PC-3 (cell line): ENCODE data around the gene TEX19. TPM values are rescaled to one million over a fixed set of nuclear protein-coding genes. Genes with fewer than 3 reads are reported as not detected.

ENCODE experiments used
- ATAC-seq: fragments of 200-7000 bp; cut with Tn5 transposase; 2 replicates; pipeline ENCODE4 v1.9.1; 2020; ENCODE audit warnings: mild to moderate bottlenecking, moderate library complexity
- BruUV-seq: library from RNA; stranded (reverse); fragments of 400-500 nt; replicated peaks from 2 replicates; lab custom pipeline; 2021; lab: Mats Ljungman, UMichigan
- CTCF ChIA-PET: fragments of 300-600 bp; sonication (Branson Sonifier 250); formaldehyde crosslinking; loops from one replicate; lab custom pipeline; 2022; ENCODE audit warnings: antibody characterized with exemption; lab: Charles Lee
- POLR2A ChIA-PET: fragments of 300-600 bp; sonication (Branson Sonifier 250); formaldehyde crosslinking; loops from one replicate; lab custom pipeline; 2022; ENCODE audit warnings: antibody characterized with exemption; ENCODE audit not compliant: unreplicated experiment; lab: Charles Lee
- DNase-seq: peaks from one replicate; pipeline ENCODE4 v3.0.0-alpha.2; 2015
- H2AFZ ChIP-seq: fragments of 300-600 bp; sonication (generic); 2 replicates; pipeline ENCODE4 v1.6.0; 2016; ENCODE audit warnings: antibody characterized with exemption, low read length
- H3F3A ChIP-seq: fragments of 300-600 bp; sonication (generic); one replicate; pipeline ENCODE4 v1.6.0; 2017; ENCODE audit warnings: antibody characterized with exemption, low read length, control low read depth, mild to moderate bottlenecking; ENCODE audit not compliant: unreplicated experiment
- H3K27ac ChIP-seq: fragments of 300-600 bp; sonication (generic); 2 replicates; pipeline ENCODE4 v1.5.1; 2016; ENCODE audit warnings: mild to moderate bottlenecking, low read length
- H3K27me3 ChIP-seq: fragments of 300-600 bp; sonication (generic); 2 replicates; pipeline ENCODE4 v1.6.1; 2016; ENCODE audit warnings: low read length, mixed read lengths
- H3K36me3 ChIP-seq: fragments of 300-600 bp; sonication (generic); 2 replicates; pipeline ENCODE4 v1.6.1; 2016; ENCODE audit warnings: low read depth, mixed run types, low read length, mixed read lengths
- H3K4me1 ChIP-seq: fragments of 300-600 bp; sonication (generic); 2 replicates; pipeline ENCODE4 v1.5.1; 2016; ENCODE audit warnings: low read length; ENCODE audit not compliant: insufficient read depth
- H3K4me2 ChIP-seq: fragments of 300-600 bp; sonication (generic); 2 replicates; pipeline ENCODE4 v1.6.0; 2016; ENCODE audit warnings: low read length
- H3K4me3 ChIP-seq: fragments of 300-600 bp; sonication (generic); 2 replicates; pipeline ENCODE4 v1.5.1; 2016; ENCODE audit warnings: mild to moderate bottlenecking, low read length, mixed read lengths
- H3K79me2 ChIP-seq: fragments of 300-600 bp; sonication (generic); 2 replicates; pipeline ENCODE4 v1.6.1; 2017; ENCODE audit warnings: low read length, mixed read lengths
- H3K9ac ChIP-seq: fragments of 300-600 bp; sonication (generic); 2 replicates; pipeline ENCODE4 v1.6.0; 2016; ENCODE audit warnings: mild to moderate bottlenecking, low read length
- H3K9me2 ChIP-seq: fragments of 300-600 bp; sonication (generic); replicated peaks from 2 replicates; pipeline ENCODE4 v1.6.1; 2016; ENCODE audit warnings: mixed run types, low read length, mixed read lengths
- H3K9me3 ChIP-seq: fragments of 300-600 bp; sonication (generic); 2 replicates; pipeline ENCODE4 v1.6.1; 2016; ENCODE audit warnings: low read length, mixed read lengths
- H4K20me1 ChIP-seq: fragments of 300-600 bp; sonication (generic); 2 replicates; pipeline ENCODE4 v1.6.1; 2016; ENCODE audit warnings: low read length, mixed read lengths
- EZH2 ChIP-seq: fragments of 300-600 bp; sonication (generic); IDR thresholded peaks from one replicate; pipeline ENCODE4 v1.6.1; 2017; ENCODE audit warnings: antibody characterized with exemption, mild to moderate bottlenecking, low read length; ENCODE audit not compliant: unreplicated experiment
- EZH2phosphoT487 ChIP-seq: fragments of 300-600 bp; sonication (generic); IDR thresholded peaks from 2 replicates; pipeline ENCODE4 v1.6.1; 2018; ENCODE audit warnings: mild to moderate bottlenecking, antibody characterized with exemption, low read length, borderline replicate concordance
- intact Hi-C: fragments of 100-400 bp; cut with micrococcal nuclease; formaldehyde crosslinking; loops from 2 replicates; pipeline ENCODE4 v1.9.0; 2023
- total RNA-seq: library from RNA; depleted of rRNA; stranded (reverse); fragments of >200 nt; gene quantifications from 2 replicates; pipeline ENCODE4 v1.2.3, GENCODE V29; 2014
- TF ChIP-seq, protein P1 (sequence below): fragments of 300-600 bp; sonication (generic); conservative IDR thresholded peaks from 2 replicates; pipeline ENCODE4 v1.5.1; 2017; ENCODE audit warnings: antibody characterized with exemption, low read depth, mild to moderate bottlenecking, low read length

The TEX19 gene
- total RNA-seq, 1 experiment from 2014 or later: 1.2 TPM

DNA sequence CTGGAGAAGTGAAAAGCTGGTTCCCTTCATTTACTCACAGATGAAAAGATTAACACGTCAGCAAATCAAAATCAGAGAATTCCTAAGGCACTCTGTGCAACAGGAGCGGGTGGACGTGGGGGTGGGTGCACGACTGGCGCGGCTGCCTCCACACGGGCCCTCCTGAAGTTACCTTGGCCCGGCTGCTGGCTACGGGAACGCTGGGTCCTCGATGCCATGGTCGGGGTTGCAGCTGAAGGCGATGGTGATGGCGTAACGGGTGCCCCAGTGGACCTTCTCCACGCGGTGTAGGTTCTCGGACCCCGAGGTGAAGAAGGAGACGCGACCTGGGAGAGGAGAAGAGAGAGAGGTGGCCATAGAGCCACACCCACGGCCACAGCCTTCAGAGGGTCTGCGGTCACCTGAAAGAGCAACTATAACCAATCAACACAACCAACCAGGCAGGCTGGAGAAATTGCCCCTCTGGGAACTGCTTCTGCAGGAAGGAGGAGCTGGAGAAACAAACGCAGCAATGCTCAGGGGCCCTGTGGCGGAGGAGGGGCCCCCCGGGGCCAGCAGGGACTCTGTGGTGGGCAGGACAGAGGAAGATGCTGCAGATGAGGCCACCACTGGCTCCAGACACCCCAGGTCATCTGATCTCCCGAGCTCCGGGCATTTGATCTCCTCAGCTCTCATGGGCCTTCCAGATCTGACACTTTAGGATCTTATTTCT is 33.3 kb downstream of the TEX19 start:
- no peaks in the 10 kb centered on the region for H3K27me3 ChIP-seq
- H4K20me1 ChIP-seq: no peaks in the 10 kb centered on the region
- no peaks in the 10 kb centered on the region for H3K79me2 ChIP-seq
- no peak overlapping the region for H3K4me3 ChIP-seq
- no peak for ATAC-seq
- DNase-seq: no peak
- BruUV-seq: no TSS peak
- no peaks in the 10 kb centered on the region for H3F3A ChIP-seq
- H3K36me3 ChIP-seq: no peaks in the 10 kb centered on the region; the same call in 1 of the 2 replicates
- POLR2A ChIA-PET: no interaction called here
- TF ChIP-seq EZH2phosphoT487: no peak
- TF ChIP-seq, protein P1, sequence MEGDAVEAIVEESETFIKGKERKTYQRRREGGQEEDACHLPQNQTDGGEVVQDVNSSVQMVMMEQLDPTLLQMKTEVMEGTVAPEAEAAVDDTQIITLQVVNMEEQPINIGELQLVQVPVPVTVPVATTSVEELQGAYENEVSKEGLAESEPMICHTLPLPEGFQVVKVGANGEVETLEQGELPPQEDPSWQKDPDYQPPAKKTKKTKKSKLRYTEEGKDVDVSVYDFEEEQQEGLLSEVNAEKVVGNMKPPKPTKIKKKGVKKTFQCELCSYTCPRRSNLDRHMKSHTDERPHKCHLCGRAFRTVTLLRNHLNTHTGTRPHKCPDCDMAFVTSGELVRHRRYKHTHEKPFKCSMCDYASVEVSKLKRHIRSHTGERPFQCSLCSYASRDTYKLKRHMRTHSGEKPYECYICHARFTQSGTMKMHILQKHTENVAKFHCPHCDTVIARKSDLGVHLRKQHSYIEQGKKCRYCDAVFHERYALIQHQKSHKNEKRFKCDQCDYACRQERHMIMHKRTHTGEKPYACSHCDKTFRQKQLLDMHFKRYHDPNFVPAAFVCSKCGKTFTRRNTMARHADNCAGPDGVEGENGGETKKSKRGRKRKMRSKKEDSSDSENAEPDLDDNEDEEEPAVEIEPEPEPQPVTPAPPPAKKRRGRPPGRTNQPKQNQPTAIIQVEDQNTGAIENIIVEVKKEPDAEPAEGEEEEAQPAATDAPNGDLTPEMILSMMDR: no peak
- TF ChIP-seq EZH2: no peak
- H3K4me2 ChIP-seq: no peak overlapping the region
- intact Hi-C loops: no loop called here
- CTCF ChIA-PET: no interaction called here
- no peaks in the 10 kb centered on the region for H3K9me3 ChIP-seq
- H3K9ac ChIP-seq: no peak overlapping the region
- no peak overlapping the region for H3K27ac ChIP-seq
- H2AFZ ChIP-seq: no peak overlapping the region
- H3K9me2 ChIP-seq: no peaks in the 10 kb centered on the region
- H3K4me1 ChIP-seq: peaks cover 2% of the 10 kb centered on the region; the same call in 1 of the 2 replicates

DNA sequence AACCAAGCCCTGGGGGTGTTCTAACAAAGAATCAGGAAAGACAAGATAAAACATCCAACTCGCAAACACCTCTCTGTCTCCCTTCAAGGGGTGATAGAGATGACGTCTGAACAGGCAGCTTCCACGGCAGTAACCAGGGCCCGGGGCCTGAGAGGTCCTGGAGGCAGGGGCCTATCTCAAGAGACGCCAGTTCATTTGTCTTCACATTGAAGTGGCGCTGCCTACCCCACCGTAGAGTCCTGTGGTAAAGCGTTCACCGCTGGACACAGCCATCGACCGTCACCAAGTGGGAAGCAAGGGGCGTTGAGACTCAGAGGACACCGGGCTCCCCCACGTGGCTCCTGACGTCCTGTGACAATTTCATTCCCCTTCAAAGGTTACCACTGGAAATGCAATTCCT is 33.9 kb downstream of the TEX19 start:
- BruUV-seq: no TSS peak
- TF ChIP-seq, protein P1: no peak
- no peak for TF ChIP-seq EZH2
- no peak for TF ChIP-seq EZH2phosphoT487
- POLR2A ChIA-PET: no interaction called here
- H3K4me3 ChIP-seq: no peak overlapping the region
- H3K27me3 ChIP-seq: no peaks in the 10 kb centered on the region
- no peaks in the 10 kb centered on the region for H3F3A ChIP-seq
- H3K79me2 ChIP-seq: no peaks in the 10 kb centered on the region
- H3K9me3 ChIP-seq: no peaks in the 10 kb centered on the region
- H3K9ac ChIP-seq: no peak overlapping the region
- no peaks in the 10 kb centered on the region; the same call in 1 of the 2 replicates for H3K36me3 ChIP-seq
- no peak overlapping the region for H3K4me2 ChIP-seq
- H3K9me2 ChIP-seq: no peaks in the 10 kb centered on the region
- no peak for ATAC-seq
- DNase-seq: no peak
- CTCF ChIA-PET: no interaction called here
- intact Hi-C loops: no loop called here
- H4K20me1 ChIP-seq: no peaks in the 10 kb centered on the region
- H2AFZ ChIP-seq: no peak overlapping the region
- H3K4me1 ChIP-seq: peaks cover 2% of the 10 kb centered on the region; the same call in 1 of the 2 replicates
- H3K27ac ChIP-seq: no peak overlapping the region

DNA sequence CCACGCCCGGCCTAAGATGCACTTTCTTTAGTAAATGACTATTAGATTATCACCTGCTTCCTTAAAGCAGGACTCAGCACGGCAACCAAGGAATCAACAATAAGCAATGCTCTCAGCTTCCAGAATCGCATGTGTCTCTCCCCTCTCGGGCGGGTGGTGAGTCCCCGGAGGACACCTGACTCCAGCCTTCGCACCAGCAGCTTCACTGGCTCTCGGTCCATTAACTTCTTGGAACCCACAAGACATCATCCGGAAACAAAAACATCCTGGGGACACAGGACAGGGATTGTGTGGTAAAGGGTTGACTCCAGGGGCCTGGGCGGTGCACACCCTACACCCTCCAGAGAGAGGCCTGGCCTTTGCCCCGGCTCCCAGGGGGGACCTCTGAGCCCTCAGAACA is 35.2 kb downstream of the TEX19 start:
- no peak overlapping the region for H3K4me3 ChIP-seq
- intact Hi-C loops: no loop called here
- no peaks in the 10 kb centered on the region for H3K9me3 ChIP-seq
- no peak overlapping the region for H3K27ac ChIP-seq
- H2AFZ ChIP-seq: no peak overlapping the region
- BruUV-seq: no TSS peak
- TF ChIP-seq, protein P1: no peak
- no peak for TF ChIP-seq EZH2
- no peak for TF ChIP-seq EZH2phosphoT487
- DNase-seq: no peak
- no peak overlapping the region for H3K4me2 ChIP-seq
- no peaks in the 10 kb centered on the region for H3K27me3 ChIP-seq
- CTCF ChIA-PET: no interaction called here
- POLR2A ChIA-PET: no interaction called here
- no peaks in the 10 kb centered on the region; the same call in 1 of the 2 replicates for H3K36me3 ChIP-seq
- no peaks in the 10 kb centered on the region for H3F3A ChIP-seq
- no peaks in the 10 kb centered on the region for H3K79me2 ChIP-seq
- ATAC-seq: no peak
- H3K4me1 ChIP-seq: no peaks in the 10 kb centered on the region
- H4K20me1 ChIP-seq: no peaks in the 10 kb centered on the region
- no peaks in the 10 kb centered on the region for H3K9me2 ChIP-seq
- no peak overlapping the region for H3K9ac ChIP-seq
